GM18498 (cell line): ENCODE results near the gene CTAGE15.

ENCODE experiments used
- ATAC-seq: cut with Tn5 transposase; IDR thresholded peaks from one replicate; pipeline ENCODE4 v1.9.1; 2021; ENCODE audit warnings: mild to moderate bottlenecking, moderate library complexity; ENCODE audit not compliant: unreplicated experiment

Gene CTAGE15

GRCh38 chr7:143621175-143621574, 49.6 kb downstream of the CTAGE15 start:
- peak; percentile 41 for ATAC-seq

DNA sequence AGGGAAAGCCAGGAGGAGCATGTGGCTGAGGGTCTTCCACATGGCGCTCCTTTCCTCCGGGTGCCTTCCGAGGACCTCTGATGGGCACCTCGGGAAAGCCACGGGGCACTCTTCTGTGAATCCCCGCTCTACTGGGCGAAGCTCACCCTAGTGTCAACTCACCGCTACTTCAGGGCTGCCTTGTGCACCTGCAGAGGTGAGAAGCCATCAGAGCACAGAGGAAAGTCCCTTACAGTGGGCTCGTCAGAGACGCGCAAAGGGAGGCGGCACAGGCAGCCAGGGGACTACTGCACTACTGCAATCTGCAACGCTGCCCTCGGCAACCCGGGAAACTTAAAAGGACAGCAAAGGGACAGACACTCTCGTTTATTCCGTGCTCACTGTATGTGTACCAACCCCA, 50.5 kb downstream of the CTAGE15 start:
- ATAC-seq: peak; percentile 34
